Measurements from ENCODE around the gene ALG14. TPM values are rescaled to one million over a fixed set of nuclear protein-coding genes. Genes with fewer than 3 reads are reported as not detected.

ALG14 gene
- total RNA-seq, 2 donors from 2014 or later = 11.4 to 19.4 TPM

GRCh38 chr1:95018602-95019369 is 54.0 kb downstream of the ALG14 start:
- Histone ChIP-seq H3K4me1 (peaks cover 5% of the 10 kb centered on the region), H3K9ac (ENCODE audit: low read depth in 2 of 2, low read length in 2 of 2) (no peak overlapping the region), H3K9me3 (no peaks in the 10 kb centered on the region), H3K27me3 (no peaks in the 10 kb centered on the region), H3K27ac (no peak overlapping the region), H3K36me3 (no peaks in the 10 kb centered on the region), H3K4me3 (no peak overlapping the region)
- intact Hi-C loops (cut with DNase I) = no loop called here
- no peak for TF ChIP-seq CTCF (IDR thresholded peaks at IDR 0.05)
- DNase-seq = no peak

- H3K9me3 ChIP-seq = no peaks in the 10 kb centered on the region
- H3K4me1 ChIP-seq = peaks cover 5% of the 10 kb centered on the region
- no peaks in the 10 kb centered on the region for H3K36me3 ChIP-seq
- H3K27ac ChIP-seq = no peak overlapping the region
- no peak overlapping the region for H3K4me3 ChIP-seq
- TF ChIP-seq CTCF (IDR thresholded peaks at IDR 0.05) = no peak
- intact Hi-C loops (cut with DNase I) = no loop called here
- H3K27me3 ChIP-seq = no peaks in the 10 kb centered on the region
- no peak overlapping the region for H3K9ac ChIP-seq (ENCODE audit: low read depth in 2 of 2, low read length in 2 of 2)
- no peak for DNase-seq
Measured at GRCh38 chr1:95017775-95018174, 55.0 kb downstream of the ALG14 start.

- intact Hi-C loops (cut with DNase I) = no loop called here
- Histone ChIP-seq H3K9me3 (no peaks in the 10 kb centered on the region), H3K27ac (no peak overlapping the region), H3K27me3 (no peaks in the 10 kb centered on the region), H3K36me3 (no peaks in the 10 kb centered on the region), H3K4me1 (peaks cover 5% of the 10 kb centered on the region), H3K4me3 (no peak overlapping the region), H3K9ac (ENCODE audit: low read depth in 2 of 2, low read length in 2 of 2) (no peak overlapping the region)
- no peak for TF ChIP-seq CTCF (IDR thresholded peaks at IDR 0.05)
- DNase-seq = no peak
Measured at GRCh38 chr1:95015076-95015475, 57.7 kb downstream of the ALG14 start.

- Histone ChIP-seq H3K36me3 (no peaks in the 10 kb centered on the region), H3K9ac (ENCODE audit: low read depth in 2 of 2, low read length in 2 of 2) (no peak overlapping the region), H3K4me1 (peaks cover 4% of the 10 kb centered on the region), H3K9me3 (no peaks in the 10 kb centered on the region), H3K27me3 (no peaks in the 10 kb centered on the region), H3K4me3 (no peak overlapping the region), H3K27ac (no peak overlapping the region)
- no peak for TF ChIP-seq CTCF (IDR thresholded peaks at IDR 0.05)
- intact Hi-C loops (cut with DNase I) = no loop called here
- DNase-seq = no peak
Measured at GRCh38 chr1:95013950-95014574, 58.7 kb downstream of the ALG14 start.

GRCh38 chr1:95012389-95012788 is 60.4 kb downstream of the ALG14 start:
- no peak overlapping the region for H3K27ac ChIP-seq
- TF ChIP-seq CTCF (IDR thresholded peaks at IDR 0.05) = no peak

More at GRCh38 chr1:95012389-95012788, 60.4 kb downstream of the ALG14 start:
- Histone ChIP-seq H3K9me3 (no peaks in the 10 kb centered on the region), H3K4me3 (no peak overlapping the region), H3K36me3 (no peaks in the 10 kb centered on the region), H3K27me3 (no peaks in the 10 kb centered on the region), H3K4me1 (no peaks in the 10 kb centered on the region), H3K9ac (ENCODE audit: low read depth in 2 of 2, low read length in 2 of 2) (no peak overlapping the region)
- intact Hi-C loops (cut with DNase I) = no loop called here
- DNase-seq = no peak

All from colonic mucosa (tissue), 4 donors.